OCI-LY3 (cell line): Measurements from ENCODE around the gene NPTX1.

ENCODE experiments used
- H2AFZ ChIP-seq: fragments of 200-600, 300-600 bp; shearing (Covaris generic); 2 replicates; pipeline ENCODE4 v1.6.0; 2014; ENCODE audit warnings: antibody characterized with exemption, low read depth, low read length
- H3K27ac ChIP-seq: fragments of 200-600, 300-600 bp; sonication (generic); 2 replicates; pipeline ENCODE4 v1.5.1; 2014; ENCODE audit warnings: mild to moderate bottlenecking, low read length, moderate library complexity, mixed read lengths
- H3K27me3 ChIP-seq: fragments of 200-600, 300-600 bp; sonication (generic); 2 replicates; pipeline ENCODE4 v1.6.1; 2014; ENCODE audit warnings: low read depth, low read length, mixed read lengths
- H3K36me3 ChIP-seq: fragments of 200-600, 300-600 bp; sonication (generic); replicated peaks from 2 replicates; pipeline ENCODE3; 2014; ENCODE audit warnings: low read depth, low read length, mixed read lengths
- H3K4me1 ChIP-seq: fragments of 300-600, 200-600 bp; sonication (generic); 2 replicates; pipeline ENCODE4 v1.6.1; 2014; ENCODE audit warnings: low read length, mixed read lengths
- H3K4me2 ChIP-seq: fragments of 200-600, 300-600 bp; sonication (generic); 2 replicates; pipeline ENCODE4 v1.6.1; 2014; ENCODE audit warnings: low read length, mixed read lengths
- H3K4me3 ChIP-seq: fragments of 300-600, 200-600 bp; sonication (generic); 2 replicates; pipeline ENCODE4 v1.5.1; 2014; ENCODE audit warnings: antibody characterized with exemption, mild to moderate bottlenecking, low read length, moderate library complexity
- H3K79me2 ChIP-seq: fragments of 300-600, 200-600 bp; shearing (Covaris generic); 2 replicates; pipeline ENCODE4 v1.6.1; 2014; ENCODE audit warnings: mild to moderate bottlenecking, low read length, mixed read lengths
- H3K9ac ChIP-seq: fragments of 300-600, 200-600 bp; shearing (Covaris generic); 2 replicates; pipeline ENCODE4 v1.6.0; 2014; ENCODE audit warnings: mild to moderate bottlenecking, low read length, moderate library complexity
- H3K9me3 ChIP-seq: fragments of 200-600, 300-600 bp; shearing (Covaris generic); 2 replicates; pipeline ENCODE4 v1.6.1; 2014; ENCODE audit warnings: low read length, mixed read lengths; ENCODE audit not compliant: insufficient read depth
- H4K20me1 ChIP-seq: fragments of 200-600, 300-600 bp; sonication (generic); 2 replicates; pipeline ENCODE4 v1.6.1; 2016; ENCODE audit warnings: low read length, mixed read lengths; ENCODE audit not compliant: insufficient read depth
- CTCF ChIP-seq: fragments of 200-600, 300-600 bp; sonication (generic); IDR thresholded peaks from 2 replicates; pipeline ENCODE4 v1.5.1; 2014; ENCODE audit warnings: antibody characterized with exemption, low read length, low read depth
- EZH2phosphoT487 ChIP-seq: fragments of 200-600 bp; shearing (Covaris generic); IDR thresholded peaks from 2 replicates; pipeline ENCODE4 v1.6.1; 2018; ENCODE audit warnings: antibody characterized with exemption, mixed run types, low read depth

The NPTX1 gene

GRCh38 chr17:80457236-80457856 lies 19.1 kb downstream of the NPTX1 start:
- TF ChIP-seq CTCF (no peak), EZH2phosphoT487 (no peak)
- Histone ChIP-seq H3K27me3 (0 out of 2 replicates have a peak, but pooled peaks cover 5% of the 10 kb centered on the region), H3K36me3 (no peaks in the 10 kb centered on the region), H3K9me3 (no peaks in the 10 kb centered on the region), H3K4me2 (no peak overlapping the region), H3K79me2 (peaks cover 9% of the 10 kb centered on the region; the same call in 1 of the 2 replicates), H3K4me1 (peaks cover 14% of the 10 kb centered on the region), H4K20me1 (no peaks in the 10 kb centered on the region), H3K27ac (no peak overlapping the region), H3K9ac (no peak overlapping the region), H3K4me3 (no peak overlapping the region), H2AFZ (no peak overlapping the region)

- no peaks in the 10 kb centered on the region for H3K36me3 ChIP-seq
- H4K20me1 ChIP-seq = no peaks in the 10 kb centered on the region
- 0 out of 2 replicates have a peak, but pooled peaks cover 5% of the 10 kb centered on the region for H3K27me3 ChIP-seq
- peaks cover 14% of the 10 kb centered on the region for H3K4me1 ChIP-seq
- H3K4me2 ChIP-seq = no peak overlapping the region
- H3K4me3 ChIP-seq = no peak overlapping the region
- H3K9ac ChIP-seq = no peak overlapping the region
- TF ChIP-seq EZH2phosphoT487 = no peak
- no peak overlapping the region for H2AFZ ChIP-seq
- no peaks in the 10 kb centered on the region for H3K9me3 ChIP-seq
- no peak overlapping the region for H3K27ac ChIP-seq
- H3K79me2 ChIP-seq = peaks cover 9% of the 10 kb centered on the region; the same call in 1 of the 2 replicates
These were observed 19.8 kb downstream of the NPTX1 start for GRCh38 chr17:80456465-80457235.

- H3K4me2 ChIP-seq = peak overlapping the region; percentile 87
- H3K4me1 ChIP-seq = peaks cover 14% of the 10 kb centered on the region
- no peaks in the 10 kb centered on the region for H4K20me1 ChIP-seq
- H3K27ac ChIP-seq = no peak overlapping the region; the same call in 1 of the 2 replicates
- H2AFZ ChIP-seq = no peak overlapping the region
- H3K9me3 ChIP-seq = no peaks in the 10 kb centered on the region
- TF ChIP-seq EZH2phosphoT487 (no peak), CTCF (no peak)
- H3K27me3 ChIP-seq = 0 out of 2 replicates have a peak, but pooled peaks cover 5% of the 10 kb centered on the region
- H3K4me3 ChIP-seq = peak overlapping the region; percentile 93
- peaks cover 9% of the 10 kb centered on the region; the same call in 1 of the 2 replicates for H3K79me2 ChIP-seq
- no peaks in the 10 kb centered on the region for H3K36me3 ChIP-seq
- peak overlapping the region; percentile 98 for H3K9ac ChIP-seq
These were observed 20.6 kb downstream of the NPTX1 start for GRCh38 chr17:80455784-80456183.

- H3K9ac ChIP-seq = peak overlapping the region; percentile 98
- H3K27ac ChIP-seq = peak overlapping the region; percentile 78
- H3K4me2 ChIP-seq = peak overlapping the region; percentile 87
- TF ChIP-seq EZH2phosphoT487 (no peak), CTCF (no peak)
- no peaks in the 10 kb centered on the region for H3K36me3 ChIP-seq
- H2AFZ ChIP-seq = peak overlapping the region; percentile 39
- H3K4me3 ChIP-seq = peak overlapping the region; percentile 93
- 0 out of 2 replicates have a peak, but pooled peaks cover 5% of the 10 kb centered on the region for H3K27me3 ChIP-seq
- no peaks in the 10 kb centered on the region for H4K20me1 ChIP-seq
- peaks cover 9% of the 10 kb centered on the region; the same call in 1 of the 2 replicates for H3K79me2 ChIP-seq
- no peaks in the 10 kb centered on the region for H3K9me3 ChIP-seq
- peaks cover 14% of the 10 kb centered on the region for H3K4me1 ChIP-seq
These were observed 21.1 kb downstream of the NPTX1 start for GRCh38 chr17:80455336-80455710.
